WTC11 (cell line): ENCODE data around the gene ERC1.

Source experiments
- CTCF ChIP-seq: fragments of 200-600 bp; IDR thresholded peaks from 2 replicates; pipeline ENCODE4 v1.8.0; 2022; ENCODE audit warnings: antibody characterized with exemption
- ELF4 ChIP-seq: sonication (generic); formaldehyde crosslinking; IDR thresholded peaks from 2 replicates; pipeline ENCODE4 v1.8.1; 2022; ENCODE audit warnings: low read depth, mild to moderate bottlenecking, moderate library complexity, missing genetic modification reagents

GRCh38 chr12:1289371-1290155 is 298.5 kb downstream of the ERC1 start:
- TF ChIP-seq CTCF (no peak), ELF4 (no peak)
